GM18505 (cell line): ENCODE results near the gene H1-8.
"Not testable (repeated sequence)": the region's sequence is repeated elsewhere in the genome, so short reads cannot be mapped to it uniquely, and the experiment has no call there.

ENCODE experiments used
- ATAC-seq: cut with Tn5 transposase; IDR thresholded peaks from one replicate; pipeline ENCODE4 v1.9.1; 2021; ENCODE audit not compliant: unreplicated experiment
- POLR2A ChIP-seq: IDR thresholded peaks from 4 replicates; pipeline ENCODE4 v1.6.1; 2011; ENCODE audit warnings: borderline replicate concordance; ENCODE audit not compliant: insufficient read depth, insufficient read length; ENCODE audit errors: extremely low read depth

H1-8 gene

DNA sequence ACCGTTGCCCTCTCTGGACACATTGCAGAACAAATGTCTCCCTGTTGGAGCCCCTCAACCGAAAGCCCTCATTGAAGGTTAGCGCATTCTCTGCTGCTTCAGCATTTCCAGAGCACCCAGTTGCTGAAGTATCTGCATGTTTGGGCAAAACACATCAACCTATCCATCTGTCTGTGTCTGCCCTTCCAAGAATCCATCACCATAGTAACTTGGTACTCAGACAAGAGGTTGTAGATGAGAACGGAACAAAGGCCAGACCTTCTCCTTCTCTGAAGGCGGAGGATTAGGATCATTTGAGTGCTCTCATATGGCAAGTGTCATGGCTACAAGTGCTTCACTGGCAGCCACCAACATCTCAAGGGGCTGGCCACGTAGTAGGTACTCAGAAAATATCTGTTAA is 37.6 kb upstream of the H1-8 start:
- ATAC-seq: no peak
- TF ChIP-seq POLR2A: no peak

GRCh38 chr3:129506231-129506742 is 36.7 kb upstream of the H1-8 start:
- TF ChIP-seq POLR2A: no peak
- ATAC-seq: no peak

DNA sequence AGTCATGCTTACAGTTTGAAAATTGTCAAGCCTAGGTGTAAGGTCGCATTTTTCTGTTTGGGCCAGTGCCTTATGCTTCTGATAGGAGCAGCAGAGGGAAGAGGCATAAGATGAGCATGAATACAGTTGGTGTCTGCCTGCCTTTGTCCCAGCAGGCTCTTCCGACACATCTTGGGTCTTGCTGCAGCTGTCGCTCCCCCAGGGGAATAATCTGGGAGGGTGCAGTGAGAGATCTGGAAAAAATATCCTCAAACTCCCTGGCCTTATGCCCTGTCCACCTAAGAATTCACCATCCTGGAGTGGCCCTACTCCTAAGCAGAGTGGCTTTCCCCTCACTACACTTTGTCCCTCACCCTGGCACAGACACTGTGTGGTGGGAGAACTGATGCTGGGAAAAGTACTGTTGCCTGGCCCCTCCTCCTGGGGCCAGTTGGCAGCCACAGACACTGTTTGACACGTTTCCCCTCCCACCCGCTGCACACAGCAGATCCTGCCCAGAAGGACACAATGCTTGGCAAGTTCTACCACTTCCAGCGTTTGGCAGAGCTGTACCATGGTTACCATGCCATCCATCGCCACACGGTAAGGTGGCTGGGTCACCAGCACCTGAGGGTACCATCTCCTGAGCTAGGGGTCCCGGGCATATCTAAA is 35.7 kb upstream of the H1-8 start:
- ATAC-seq: no peak
- TF ChIP-seq POLR2A: no peak

DNA sequence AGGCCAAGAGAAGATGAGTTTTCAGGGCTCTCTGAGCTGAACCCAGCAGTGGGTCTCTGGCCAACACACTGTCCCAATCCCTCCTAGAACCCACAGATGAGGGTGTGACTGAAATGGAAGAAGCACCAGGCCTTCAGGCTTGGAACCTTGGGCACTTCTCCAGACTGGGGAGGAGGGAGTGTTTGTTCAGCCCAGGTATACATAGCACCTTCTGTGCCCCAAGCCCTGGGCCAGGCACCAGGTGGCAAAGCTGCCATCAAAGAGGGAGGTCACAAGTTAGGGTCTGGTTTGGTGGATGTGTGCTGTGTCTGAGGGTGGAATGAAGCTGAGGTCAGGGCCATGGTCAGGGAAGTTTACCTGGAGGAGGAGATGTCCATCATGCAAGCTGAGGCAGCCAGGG is 30.4 kb upstream of the H1-8 start:
- no peak for ATAC-seq
- TF ChIP-seq POLR2A: no peak

GRCh38 chr3:129513705-129514104 is 29.3 kb upstream of the H1-8 start:
- ATAC-seq: no peak
- TF ChIP-seq POLR2A: no peak

- TF ChIP-seq POLR2A: no peak
- ATAC-seq: no peak
Measured at GRCh38 chr3:129514110-129514509, 28.9 kb upstream of the H1-8 start.

GRCh38 chr3:129514563-129514962 is 28.4 kb upstream of the H1-8 start:
- TF ChIP-seq POLR2A: no peak
- no peak for ATAC-seq

GRCh38 chr3:129515108-129515820 is 27.7 kb upstream of the H1-8 start:
- not testable (repeated sequence) for ATAC-seq

- not testable (repeated sequence) for ATAC-seq
Measured at GRCh38 chr3:129515821-129516432, 27.0 kb upstream of the H1-8 start.

DNA sequence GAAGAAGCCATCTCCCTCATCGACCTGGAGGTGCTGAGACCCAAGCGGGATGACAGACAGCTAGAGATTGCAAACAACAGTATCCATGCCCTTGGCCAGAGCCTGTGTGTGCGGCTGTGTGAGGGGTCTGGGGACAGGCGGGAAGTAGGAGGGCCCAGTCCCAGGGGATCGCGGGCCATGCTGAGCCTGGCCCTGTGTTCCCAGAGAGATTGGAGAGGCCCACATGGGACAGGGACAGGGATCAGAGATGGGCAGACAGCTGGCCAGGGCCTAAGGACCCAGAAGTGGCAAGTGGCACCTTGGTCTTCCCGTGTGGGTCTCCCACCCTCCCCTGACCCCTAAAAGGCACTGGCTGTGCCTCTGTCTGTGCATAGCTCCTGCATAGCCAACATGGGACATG is 25.5 kb upstream of the H1-8 start:
- TF ChIP-seq POLR2A: no peak
- ATAC-seq: no peak

GRCh38 chr3:129518038-129518561 is 24.9 kb upstream of the H1-8 start:
- no peak for TF ChIP-seq POLR2A
- ATAC-seq: no peak

- no peak for ATAC-seq
- no peak for TF ChIP-seq POLR2A
Measured at GRCh38 chr3:129518581-129518980, 24.4 kb upstream of the H1-8 start.

GRCh38 chr3:129519449-129519848 is 23.5 kb upstream of the H1-8 start:
- no peak for ATAC-seq
- no peak for TF ChIP-seq POLR2A
